Measurements from ENCODE around the gene CNR2.

Gene CNR2

GRCh38 chr1:23899070-23899469 lies 14.1 kb downstream of the CNR2 start:
- in situ Hi-C loops (cut with HindIII; ENCODE audit: low pct_ligation_motif_present, low sequenced_read_pairs): no loop called here
- Histone ChIP-seq H3K36me3 (replicated peaks) (no peaks in the 10 kb centered on the region), H3K4me3 (ENCODE audit: low read depth, low read length) (no peak overlapping the region), H3K27me3 (replicated peaks) (peaks cover 16% of the 10 kb centered on the region), H3K27ac (no peak overlapping the region)
- DNase-seq: no peak
- no peak for TF ChIP-seq CTCF (IDR thresholded peaks at IDR 0.05; ENCODE audit: low read depth, low read length, missing control alignments)

- no peak for DNase-seq
- in situ Hi-C loops (cut with HindIII; ENCODE audit: low pct_ligation_motif_present, low sequenced_read_pairs): no loop called here
- no peaks in the 10 kb centered on the region for H3K36me3 ChIP-seq (replicated peaks)
- no peak for TF ChIP-seq CTCF (IDR thresholded peaks at IDR 0.05; ENCODE audit: low read depth, low read length, missing control alignments)
- peaks cover 3% of the 10 kb centered on the region for H3K27me3 ChIP-seq (replicated peaks)
- no peak overlapping the region for H3K4me3 ChIP-seq (ENCODE audit: low read depth, low read length)
- H3K27ac ChIP-seq: no peak overlapping the region
Measured at GRCh38 chr1:23897083-23897482, 16.1 kb downstream of the CNR2 start.

GRCh38 chr1:23896491-23896890 lies 16.7 kb downstream of the CNR2 start:
- in situ Hi-C loops (cut with HindIII; ENCODE audit: low pct_ligation_motif_present, low sequenced_read_pairs): no loop called here
- Histone ChIP-seq H3K27me3 (replicated peaks) (peaks cover 3% of the 10 kb centered on the region), H3K27ac (no peak overlapping the region), H3K36me3 (replicated peaks) (no peaks in the 10 kb centered on the region), H3K4me3 (ENCODE audit: low read depth, low read length) (no peak overlapping the region)
- DNase-seq: no peak
- TF ChIP-seq CTCF (IDR thresholded peaks at IDR 0.05; ENCODE audit: low read depth, low read length, missing control alignments): no peak

- DNase-seq: no peak
- Histone ChIP-seq H3K27me3 (replicated peaks) (peaks cover 3% of the 10 kb centered on the region), H3K27ac (no peak overlapping the region), H3K4me3 (ENCODE audit: low read depth, low read length) (no peak overlapping the region), H3K36me3 (replicated peaks) (no peaks in the 10 kb centered on the region)
- in situ Hi-C loops (cut with HindIII; ENCODE audit: low pct_ligation_motif_present, low sequenced_read_pairs): no loop called here
- no peak for TF ChIP-seq CTCF (IDR thresholded peaks at IDR 0.05; ENCODE audit: low read depth, low read length, missing control alignments)
Measured at GRCh38 chr1:23895993-23896392, 17.2 kb downstream of the CNR2 start.

GRCh38 chr1:23895082-23895481 lies 18.1 kb downstream of the CNR2 start:
- in situ Hi-C loops (cut with HindIII; ENCODE audit: low pct_ligation_motif_present, low sequenced_read_pairs): no loop called here
- Histone ChIP-seq H3K27me3 (replicated peaks) (peaks cover 3% of the 10 kb centered on the region), H3K36me3 (replicated peaks) (no peaks in the 10 kb centered on the region), H3K27ac (no peak overlapping the region), H3K4me3 (ENCODE audit: low read depth, low read length) (no peak overlapping the region)
- no peak for DNase-seq
- no peak for TF ChIP-seq CTCF (IDR thresholded peaks at IDR 0.05; ENCODE audit: low read depth, low read length, missing control alignments)

GRCh38 chr1:23889074-23889473 lies 24.1 kb downstream of the CNR2 start:
- peaks cover 3% of the 10 kb centered on the region for H3K27me3 ChIP-seq (replicated peaks)
- no peak overlapping the region for H3K4me3 ChIP-seq (ENCODE audit: low read depth, low read length)
- in situ Hi-C loops (cut with HindIII; ENCODE audit: low pct_ligation_motif_present, low sequenced_read_pairs): no loop called here
- H3K27ac ChIP-seq: no peak overlapping the region
- H3K36me3 ChIP-seq (replicated peaks): no peaks in the 10 kb centered on the region
- TF ChIP-seq CTCF (IDR thresholded peaks at IDR 0.05; ENCODE audit: low read depth, low read length, missing control alignments): no peak
- no peak for DNase-seq
